ENCODE data around the gene CAMK2D. TPM values are rescaled to one million over a fixed set of nuclear protein-coding genes. Genes with fewer than 3 reads are reported as not detected.

Gene CAMK2D
- total RNA-seq, 4 donors from 2014 or later, result 57.3 to 78.4 (median 61.8) TPM

GRCh38 chr4:113576947-113577678, 184.4 kb downstream of the CAMK2D start:
- intact Hi-C loops (cut with DNase I), result no loop called here
- no peaks in the 10 kb centered on the region for H3K27me3 ChIP-seq
- 91 to 97% methylated on average over 5 of the region's 5 CpGs for WGBS, 2 donors
- TF ChIP-seq CTCF (IDR thresholded peaks at IDR 0.05) (no peak), POLR2A (IDR thresholded peaks at IDR 0.05) (no peak)
- H3K4me3 ChIP-seq (replicated peaks in 1 of 3), result no peak overlapping the region
- H3K27ac ChIP-seq, result no peak overlapping the region
- H3K4me1 ChIP-seq, result peaks cover 19 to 26% of the 10 kb centered on the region in 2 donors
- no peak for DNase-seq
- no peaks in the 10 kb centered on the region for H3K36me3 ChIP-seq
- H3K9me3 ChIP-seq, result no peaks in the 10 kb centered on the region

- intact Hi-C loops (cut with DNase I), result no loop called here
- peak overlapping the region in 2 of 3 donors; percentile 60 to 80 for H3K27ac ChIP-seq
- 61 to 62% methylated on average over 2 of the region's 2 CpGs for WGBS, 2 donors
Observed at GRCh38 chr4:113575401-113575800, 186.1 kb downstream of the CAMK2D start.

GRCh38 chr4:113574636-113575103, 186.9 kb downstream of the CAMK2D start:
- Histone ChIP-seq H3K9me3 (no peaks in the 10 kb centered on the region), H3K27me3 (no peaks in the 10 kb centered on the region), H3K36me3 (no peaks in the 10 kb centered on the region), H3K27ac (peak overlapping the region; percentile 60 to 80 (median 79)), H3K4me3 (replicated peaks in 1 of 3) (no peak overlapping the region), H3K4me1 (peaks cover 12 to 26% of the 10 kb centered on the region in 2 donors)
- DNase-seq, result no peak
- intact Hi-C loops (cut with DNase I), result no loop called here
- 18 to 24% methylated on average over 1 of the region's 1 CpG for WGBS, 2 donors
- TF ChIP-seq POLR2A (IDR thresholded peaks at IDR 0.05), result no peak
- TF ChIP-seq CTCF (IDR thresholded peaks at IDR 0.05), result no peak

More at GRCh38 chr4:113575401-113575800, 186.1 kb downstream of the CAMK2D start:
- H3K27me3 ChIP-seq, result no peaks in the 10 kb centered on the region
- H3K36me3 ChIP-seq, result no peaks in the 10 kb centered on the region
- peak in 1 of 2 donors; percentile 8 for DNase-seq
- H3K4me1 ChIP-seq, result peaks cover 18 to 26% of the 10 kb centered on the region in 2 donors
- TF ChIP-seq POLR2A (IDR thresholded peaks at IDR 0.05), result no peak
- no peak for TF ChIP-seq CTCF (IDR thresholded peaks at IDR 0.05)
- H3K9me3 ChIP-seq, result no peaks in the 10 kb centered on the region
- H3K4me3 ChIP-seq (replicated peaks in 1 of 3), result no peak overlapping the region

GRCh38 chr4:113572620-113573019, 188.9 kb downstream of the CAMK2D start:
- Histone ChIP-seq H3K9me3 (no peaks in the 10 kb centered on the region), H3K27ac (no peak overlapping the region), H3K4me1 (peaks cover 12 to 26% of the 10 kb centered on the region in 2 donors), H3K36me3 (no peaks in the 10 kb centered on the region), H3K27me3 (no peaks in the 10 kb centered on the region), H3K4me3 (replicated peaks in 1 of 3) (no peak overlapping the region)
- intact Hi-C loops (cut with DNase I), result no loop called here
- WGBS, 2 donors, result 95 to 96% methylated on average over 3 of the region's 3 CpGs
- no peak for DNase-seq
- TF ChIP-seq CTCF (IDR thresholded peaks at IDR 0.05), result no peak
- no peak for TF ChIP-seq POLR2A (IDR thresholded peaks at IDR 0.05)

All from thyroid gland (tissue), 4 donors.